HCT116 (cell line): ENCODE data around the gene SUMO4. TPM values are rescaled to one million over a fixed set of nuclear protein-coding genes. Genes with fewer than 3 reads are reported as not detected.

Experiments
- ATAC-seq: fragments of 200-7000 bp; cut with Tn5 transposase; 2 replicates; pipeline ENCODE4 v1.9.1; 2020; ENCODE audit warnings: mild to moderate bottlenecking, moderate library complexity
- BruUV-seq: library from RNA; stranded (reverse); fragments of 400-500 nt; replicated peaks from 2 replicates; lab custom pipeline; 2021; lab: Mats Ljungman, UMichigan
- CTCF ChIA-PET: fragments of 300-600 bp; sonication (Branson Sonifier 250); formaldehyde crosslinking; loops from one replicate; lab custom pipeline; 2021; ENCODE audit warnings: antibody characterized with exemption; lab: Charles Lee
- POLR2A ChIA-PET: fragments of 300-600, 350-600 bp; sonication (Branson Sonifier 250); formaldehyde crosslinking; loops from one replicate; lab custom pipeline; 2021; ENCODE audit warnings: antibody characterized with exemption; lab: Charles Lee
- RAD21 ChIA-PET, 2 experiments: fragments of 300-600 bp; sonication (Branson Sonifier 250); formaldehyde crosslinking; loops; one replicate each; lab custom pipeline; 2023; ENCODE audit warnings: low total read pairs in 2 of 2; ENCODE audit not compliant: uncharacterized antibody in 2 of 2, unreplicated experiment in 2 of 2, low non-redundant PET in 1 of 2; lab: Charles Lee
- DNase-seq: peaks from one replicate; pipeline ENCODE4 v3.0.0-alpha.2; 2010; ENCODE audit warnings: low read depth, low spot score
- H2AFZ ChIP-seq: fragments of 200-600 bp; shearing (Covaris generic), sonication (generic); 2 replicates; pipeline ENCODE4 v1.6.1; 2017; ENCODE audit warnings: low read depth, mixed run types, mixed read lengths, antibody characterized with exemption, low read length; ENCODE audit not compliant: poor library complexity, severe bottlenecking
- H3K27ac ChIP-seq: 2 replicates; pipeline ENCODE4 v1.5.1; 2012; ENCODE audit warnings: low read depth, low read length
- H3K27me3 ChIP-seq: fragments of 200-600 bp; sonication (generic); 2 replicates; pipeline ENCODE4 v1.6.1; 2016; ENCODE audit warnings: mixed run types, low read length, mixed read lengths; ENCODE audit not compliant: insufficient read depth
- H3K36me3 ChIP-seq, 2 experiments: fragments of 200-500 bp in 1 of 2; fragments of 200-600 bp in 1 of 2; sonication (Bioruptor generic) in 1 of 2; sonication (generic) in 1 of 2; 2 replicates each; pipeline versions ENCODE4 v1.5.1 to v1.6.1; 2014 to 2016; ENCODE audit warnings: low read length in 2 of 2, inconsistent platforms in 1 of 2, mixed read lengths in 1 of 2, mixed run types in 1 of 2; ENCODE audit not compliant: insufficient read depth in 2 of 2, control insufficient read depth in 1 of 2
- H3K4me1 ChIP-seq, 2 experiments: fragments of 200-600 bp in 1 of 2; sonication (generic) in 1 of 2; 2 replicates each; pipeline versions ENCODE4 v1.5.1 to v1.6.1; 2012 to 2017; ENCODE audit warnings: low read length in 2 of 2, inconsistent platforms in 1 of 2, mild to moderate bottlenecking in 1 of 2, mixed read lengths in 1 of 2, mixed run types in 1 of 2, moderate library complexity in 1 of 2; ENCODE audit not compliant: insufficient read depth in 2 of 2, control insufficient read depth in 1 of 2
- H3K4me2 ChIP-seq: fragments of 200-600 bp; sonication (generic); 2 replicates; pipeline ENCODE4 v1.6.1; 2017; ENCODE audit warnings: mixed run types, low read length, mixed read lengths
- H3K4me3 ChIP-seq, 2 experiments: fragments of 200-600 bp in 1 of 2; sonication (generic) in 1 of 2; replicated peaks in 1 of 2; 2 replicates each; pipeline ENCODE4 v1.5.1; 2011 to 2016; ENCODE audit warnings: low read length in 2 of 2, control low read depth in 1 of 2, low read depth in 1 of 2, mild to moderate bottlenecking in 1 of 2, mixed read lengths in 1 of 2, mixed run types in 1 of 2
- H3K79me2 ChIP-seq: fragments of 200-600 bp; sonication (generic); 2 replicates; pipeline ENCODE4 v1.6.1; 2017; ENCODE audit warnings: mild to moderate bottlenecking, mixed run types, low read length, moderate library complexity, mixed read lengths; ENCODE audit not compliant: insufficient read depth
- H3K9ac ChIP-seq: fragments of 200-600 bp; sonication (generic); 2 replicates; pipeline ENCODE4 v1.6.1; 2016; ENCODE audit warnings: low read length, mixed read lengths
- H3K9me2 ChIP-seq: fragments of 200-600 bp; sonication (generic), shearing (Covaris generic); 2 replicates; pipeline ENCODE4 v1.6.1; 2017; ENCODE audit warnings: mixed run types, mild to moderate bottlenecking, moderate library complexity; ENCODE audit not compliant: insufficient read depth
- H3K9me3 ChIP-seq, 2 experiments: fragments of 200-500 bp in 1 of 2; fragments of 200-600 bp in 1 of 2; sonication (Bioruptor generic) in 1 of 2; sonication (generic) in 1 of 2; 2 replicates each; pipeline ENCODE4 v1.6.1; 2014 to 2017; ENCODE audit warnings: low read length in 2 of 2, mixed read lengths in 2 of 2, inconsistent platforms in 1 of 2, low read depth in 1 of 2, mild to moderate bottlenecking in 1 of 2, mixed run types in 1 of 2, moderate library complexity in 1 of 2; ENCODE audit not compliant: control insufficient read depth in 1 of 2, insufficient read depth in 1 of 2
- H4K20me1 ChIP-seq: fragments of 200-600 bp; sonication (generic), shearing (Covaris generic); 2 replicates; pipeline ENCODE4 v1.6.1; 2017; ENCODE audit warnings: mixed run types, mild to moderate bottlenecking, moderate library complexity; ENCODE audit not compliant: insufficient read depth
- CBX3 ChIP-seq: IDR thresholded peaks from 2 replicates; pipeline ENCODE4 v1.6.1; 2012; ENCODE audit warnings: low read depth
- CEBPB ChIP-seq: IDR thresholded peaks from 2 replicates; pipeline ENCODE4 v1.6.1; 2012; ENCODE audit warnings: low read depth
- CTCF ChIP-seq, 3 experiments: fragments of 200-600 bp in 1 of 3; sonication (generic) in 1 of 3; IDR thresholded peaks in 2 of 3; conservative IDR thresholded peaks in 1 of 3; 2 replicates each; pipeline ENCODE4 v1.5.1; 2012 to 2017; ENCODE audit warnings: low read depth in 2 of 3, low read length in 2 of 3, antibody characterized with exemption in 1 of 3, borderline replicate concordance in 1 of 3, control low read depth in 1 of 3, mild to moderate bottlenecking in 1 of 3, mixed read lengths in 1 of 3, mixed run types in 1 of 3, moderate library complexity in 1 of 3; ENCODE audit not compliant: insufficient read depth in 1 of 3
- ELF1 ChIP-seq: IDR thresholded peaks from 2 replicates; pipeline ENCODE4 v1.6.1; 2012; ENCODE audit warnings: low read depth, borderline replicate concordance
- FOSL1 ChIP-seq: IDR thresholded peaks from 2 replicates; pipeline ENCODE4 v1.6.1; 2012; ENCODE audit warnings: low read depth
- JUND ChIP-seq: IDR thresholded peaks from 2 replicates; pipeline ENCODE4 v1.6.1; 2012
- POLR2A ChIP-seq: IDR thresholded peaks from 2 replicates; pipeline ENCODE4 v1.7.0; 2011; ENCODE audit warnings: borderline replicate concordance; ENCODE audit not compliant: insufficient read depth, insufficient read length; ENCODE audit errors: extremely low read depth
- POLR2AphosphoS5 ChIP-seq: IDR thresholded peaks from 2 replicates; pipeline ENCODE4 v1.6.1; 2011; ENCODE audit warnings: mild to moderate bottlenecking, low read depth, low read length, moderate library complexity
- REST ChIP-seq: IDR thresholded peaks from 2 replicates; pipeline ENCODE4 v1.6.1; 2012; ENCODE audit warnings: low read depth
- TCF7L2 ChIP-seq: IDR thresholded peaks from 2 replicates; pipeline ENCODE4 v1.7.0; 2011; ENCODE audit warnings: borderline replicate concordance, inconsistent platforms; ENCODE audit not compliant: insufficient read depth, insufficient read length; ENCODE audit errors: extremely low read depth
- YY1 ChIP-seq: IDR thresholded peaks from 2 replicates; pipeline ENCODE4 v1.6.1; 2011; ENCODE audit warnings: low read length, low read depth, moderate library complexity, mild to moderate bottlenecking; ENCODE audit not compliant: insufficient replicate concordance; ENCODE audit errors: extremely low read depth
- ZBTB33 ChIP-seq: IDR thresholded peaks from 2 replicates; pipeline ENCODE4 v1.6.1; 2011; ENCODE audit warnings: mild to moderate bottlenecking, low read length, moderate library complexity; ENCODE audit not compliant: insufficient replicate concordance; ENCODE audit errors: extremely low read depth
- ZNF274 ChIP-seq: fragments of 200-500 bp; sonication (Bioruptor generic); IDR thresholded peaks from 2 replicates; pipeline ENCODE4 v1.6.1; 2014; ENCODE audit warnings: mild to moderate bottlenecking, low read depth, low read length, inconsistent platforms
- intact Hi-C: fragments of 100-400 bp; cut with micrococcal nuclease; formaldehyde crosslinking; loops from 2 replicates; pipeline ENCODE4 v1.10.0; 2022
- total RNA-seq: library from RNA; stranded (reverse); gene quantifications from one replicate; pipeline ENCODE4 v1.2.1, GENCODE V29; 2021; ENCODE audit not compliant: unreplicated experiment

The SUMO4 gene
- total RNA-seq, 1 experiment from 2014 or later = 1.6 TPM

GRCh38 chr6:149439626-149440025 lies 39.6 kb downstream of the SUMO4 start:
- Histone ChIP-seq H3K36me3 (no peaks in the 10 kb centered on the region), H3K79me2 (no peaks in the 10 kb centered on the region), H3K27me3 (no peaks in the 10 kb centered on the region), H3K9me2 (no peaks in the 10 kb centered on the region), H3K9ac (no peak overlapping the region), H2AFZ (no peak overlapping the region), H3K27ac (no peak overlapping the region), H4K20me1 (no peaks in the 10 kb centered on the region)
- BruUV-seq = no TSS peak
- RAD21 ChIA-PET = no interaction called here
- intact Hi-C loops = no loop called here
- no peak for DNase-seq
- TF ChIP-seq ZNF274 (no peak), ZBTB33 (no peak), TCF7L2 (no peak), CBX3 (no peak), YY1 (no peak), JUND (no peak), POLR2A (no peak), CEBPB (no peak), FOSL1 (no peak), CTCF (IDR thresholded peaks at IDR 0.05 in 2 of 3, conservative IDR thresholded peaks at IDR 0.05 in 1 of 3; ENCODE audit: borderline replicate concordance in 1 of 3, insufficient read depth in 1 of 3, low read depth in 2 of 3, low read length in 2 of 3) (no peak), REST (no peak), ELF1 (no peak), POLR2AphosphoS5 (no peak)
- TF ChIP-seq, all 23 proteins: peak for 0
- POLR2A ChIA-PET = no interaction called here
- CTCF ChIA-PET = no interaction called here
- no peaks in the 10 kb centered on the region for H3K4me1 ChIP-seq
- ATAC-seq = no peak
- no peak overlapping the region for H3K4me2 ChIP-seq
- no peaks in the 10 kb centered on the region for H3K9me3 ChIP-seq
- H3K4me3 ChIP-seq = no peak overlapping the region
